Dedifferentiated amniotic fluid mesenchymal stem cell (primary cell): ENCODE data around the gene DCHS2.

Experiments used
- DNase-seq: peaks from one replicate; pipeline ENCODE4 v3.0.0-alpha.2; 2016; ENCODE audit errors: extremely low spot score

The DCHS2 gene

DNA sequence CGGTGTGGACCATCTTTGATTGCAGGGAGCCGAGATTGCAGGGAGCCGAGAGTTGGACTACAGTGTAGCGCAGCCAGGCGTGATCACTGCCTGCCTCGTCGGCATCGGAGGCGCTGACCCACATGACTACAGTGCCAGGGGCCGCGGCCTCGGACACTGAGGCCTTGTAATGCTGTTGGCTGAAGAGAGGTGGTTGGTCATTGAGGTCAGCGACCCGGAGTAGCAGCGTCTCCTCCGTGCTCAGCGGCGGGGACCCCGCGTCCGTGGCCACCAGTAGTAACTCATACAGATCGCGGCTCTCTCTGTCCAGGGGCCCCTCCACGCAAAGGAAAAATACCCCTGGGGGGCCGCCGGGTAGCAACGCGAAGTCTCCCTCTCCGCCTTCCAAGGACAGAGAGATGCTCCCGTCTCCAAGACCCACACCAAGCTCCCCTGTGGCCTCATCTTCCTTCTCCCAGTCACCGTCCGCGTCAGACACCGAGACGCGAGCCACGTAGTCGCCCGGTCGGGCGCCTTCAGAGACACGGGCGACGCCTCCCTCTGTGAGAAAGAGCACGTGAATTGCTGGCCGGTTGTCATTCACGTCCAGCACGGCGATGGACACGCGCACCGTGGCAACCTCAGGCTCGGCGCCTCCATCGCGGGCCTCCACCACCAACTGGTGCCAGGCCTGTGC lies 1.9 kb downstream of the DCHS2 start:
- no peak for DNase-seq

DNA sequence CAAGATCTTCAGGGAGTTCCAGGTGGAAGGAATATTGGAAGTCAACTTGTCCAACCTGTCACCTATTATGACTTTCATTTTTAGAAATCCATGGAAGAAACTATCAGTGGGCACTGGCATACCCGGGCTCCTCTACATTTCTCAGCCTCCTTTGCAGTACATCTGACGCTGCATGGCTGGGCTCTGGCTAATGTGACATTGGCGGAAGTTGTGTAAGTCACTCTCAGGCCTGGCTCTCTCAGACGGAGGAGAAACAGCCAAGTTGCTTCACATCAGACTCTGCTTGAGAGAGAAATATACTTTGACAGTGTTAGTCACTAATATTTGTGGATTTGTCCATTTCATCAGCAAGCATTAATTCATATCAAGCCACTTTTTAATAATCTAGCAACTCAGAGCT lies 4.5 kb downstream of the DCHS2 start:
- no peak for DNase-seq

DNA sequence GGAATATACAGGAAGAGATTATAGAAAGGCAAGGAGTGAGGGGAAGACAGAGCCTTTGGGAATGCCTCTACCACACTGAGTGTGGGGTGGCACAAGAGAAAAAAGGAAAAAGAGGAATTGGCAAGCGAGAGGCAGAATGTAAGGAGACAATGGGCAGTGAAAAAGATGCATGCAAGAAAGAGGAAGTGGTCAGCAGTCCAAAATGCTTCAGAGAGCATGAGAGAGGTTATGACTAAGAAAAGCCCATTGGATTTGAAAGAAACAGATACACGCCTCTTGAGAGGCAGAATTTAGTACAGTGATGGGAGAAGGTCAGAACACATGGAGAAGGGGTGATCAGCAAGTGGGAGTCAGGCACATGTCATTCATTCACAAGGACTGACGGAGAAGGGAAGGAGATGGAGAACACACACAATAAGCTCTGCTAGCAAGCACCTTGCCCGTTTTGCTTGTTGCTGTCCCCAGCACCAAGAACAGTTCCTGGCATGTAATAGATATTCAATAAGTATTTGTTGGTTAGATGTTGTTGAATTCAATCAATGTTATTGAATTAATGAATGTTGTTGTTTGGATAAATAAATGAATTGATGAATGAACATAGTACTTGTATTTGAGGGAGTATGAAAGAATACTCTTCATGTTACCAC lies 6.3 kb downstream of the DCHS2 start:
- no peak for DNase-seq

DNA sequence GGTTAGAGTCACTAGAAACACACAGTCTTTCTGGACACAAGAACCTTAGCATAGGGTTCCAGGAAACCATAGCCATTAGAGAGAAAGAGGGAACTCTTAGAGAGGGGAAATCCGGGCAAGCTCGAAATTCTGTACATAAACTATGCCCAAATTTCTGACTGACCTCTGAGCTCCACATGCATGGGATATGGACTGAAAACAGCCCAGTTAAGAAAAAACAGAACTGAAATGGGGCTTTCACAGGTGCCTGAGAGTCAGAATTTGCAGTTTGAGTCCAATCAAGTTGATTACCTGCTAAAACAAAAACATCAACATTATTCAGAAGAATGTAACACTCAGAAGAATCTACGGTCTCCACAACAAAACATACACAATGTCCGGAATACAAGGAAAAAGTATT lies 13.1 kb downstream of the DCHS2 start:
- no peak for DNase-seq

DNA sequence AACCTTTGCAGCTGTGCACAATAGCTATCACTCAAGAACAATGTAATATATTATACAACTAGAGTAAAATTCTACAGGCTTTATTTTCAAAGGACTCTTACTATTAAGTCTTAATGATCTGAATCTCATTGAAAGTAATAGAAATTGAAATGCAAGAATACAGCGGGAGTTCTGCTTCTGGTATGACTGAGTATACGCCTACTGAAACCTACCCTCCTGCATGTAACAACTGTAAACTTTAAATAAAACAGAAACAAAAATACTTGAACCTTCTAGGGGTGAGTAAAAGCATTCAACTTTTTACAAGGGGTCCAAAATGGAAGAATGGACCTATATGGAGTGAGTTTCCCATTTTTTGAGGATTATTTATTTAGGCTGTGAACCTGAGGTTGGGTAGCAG lies 13.5 kb downstream of the DCHS2 start:
- DNase-seq = no peak

DNA sequence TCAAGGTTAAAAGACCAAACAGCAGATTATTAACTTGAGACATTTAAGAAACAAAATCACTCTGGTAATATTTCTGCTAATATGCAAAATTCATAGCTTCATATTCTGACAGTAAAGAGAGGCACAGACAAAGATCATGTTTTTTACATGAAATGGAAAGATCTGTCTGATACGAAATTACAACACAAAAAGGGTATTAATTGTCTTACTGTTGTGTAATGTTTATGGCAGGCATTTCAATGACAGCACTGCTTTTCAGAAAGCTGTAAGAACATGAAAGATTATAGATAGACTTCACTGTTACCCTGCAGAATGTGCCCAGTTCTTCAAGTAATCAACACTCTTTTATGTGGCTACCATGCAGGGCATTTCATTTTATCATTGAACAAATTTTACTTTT lies 15.4 kb downstream of the DCHS2 start:
- no peak for DNase-seq

DNA sequence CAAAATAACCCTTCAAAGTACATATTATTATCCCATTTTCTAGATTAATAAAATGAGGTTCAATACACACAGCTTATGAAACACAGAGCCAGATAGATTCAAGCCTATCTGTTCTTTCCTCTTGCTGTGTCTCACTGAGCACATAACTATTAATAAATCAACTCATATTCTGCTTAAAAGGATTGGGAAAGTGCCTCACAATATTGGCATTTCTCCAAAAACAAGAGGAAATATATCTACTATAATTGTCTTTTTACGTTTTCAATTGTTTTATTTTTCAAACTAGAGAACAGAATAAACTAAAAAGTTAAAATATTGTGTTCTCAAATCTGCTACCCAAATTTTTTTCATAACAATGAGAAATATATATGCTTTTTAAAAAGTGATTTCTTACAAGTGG lies 15.8 kb downstream of the DCHS2 start:
- no peak for DNase-seq

DNA sequence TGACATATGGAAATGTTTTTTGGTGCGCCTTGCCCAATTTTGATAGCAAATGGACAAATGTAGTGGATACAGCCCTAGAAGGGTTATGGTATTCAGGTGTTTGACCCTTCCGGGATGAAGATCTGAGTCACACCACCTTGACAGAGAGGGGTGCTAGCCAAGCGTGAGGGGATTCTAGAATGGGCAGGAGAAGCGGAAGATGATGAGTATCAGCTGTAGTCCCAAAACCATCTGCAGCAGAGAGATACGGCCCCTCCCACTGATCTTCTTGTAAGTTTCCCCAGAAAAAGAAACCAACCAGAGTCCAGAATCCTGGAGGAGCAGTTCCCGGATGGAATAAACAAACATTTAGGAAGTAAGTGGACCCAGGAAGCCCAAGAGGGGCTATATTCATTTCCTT lies 18.1 kb downstream of the DCHS2 start:
- no peak for DNase-seq

DNA sequence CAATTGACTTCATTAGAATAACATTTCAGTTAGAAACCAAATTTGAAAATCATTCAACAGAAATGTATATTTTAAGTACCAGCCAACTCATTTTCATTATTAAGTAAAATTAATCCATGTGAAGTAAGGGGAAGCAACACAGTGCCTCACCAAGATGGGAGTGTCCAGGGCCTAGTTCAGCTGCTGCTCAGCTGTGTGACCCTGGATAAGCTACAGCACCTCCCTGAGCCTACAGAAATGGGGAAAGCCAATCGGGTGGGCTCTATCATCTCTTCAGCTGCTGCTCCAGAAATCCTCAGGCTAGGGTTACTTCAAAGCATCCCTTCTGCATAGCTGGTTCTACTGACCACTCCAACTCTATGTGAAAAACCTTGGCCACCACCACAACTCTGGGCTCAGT lies 18.7 kb downstream of the DCHS2 start:
- no peak for DNase-seq

DNA sequence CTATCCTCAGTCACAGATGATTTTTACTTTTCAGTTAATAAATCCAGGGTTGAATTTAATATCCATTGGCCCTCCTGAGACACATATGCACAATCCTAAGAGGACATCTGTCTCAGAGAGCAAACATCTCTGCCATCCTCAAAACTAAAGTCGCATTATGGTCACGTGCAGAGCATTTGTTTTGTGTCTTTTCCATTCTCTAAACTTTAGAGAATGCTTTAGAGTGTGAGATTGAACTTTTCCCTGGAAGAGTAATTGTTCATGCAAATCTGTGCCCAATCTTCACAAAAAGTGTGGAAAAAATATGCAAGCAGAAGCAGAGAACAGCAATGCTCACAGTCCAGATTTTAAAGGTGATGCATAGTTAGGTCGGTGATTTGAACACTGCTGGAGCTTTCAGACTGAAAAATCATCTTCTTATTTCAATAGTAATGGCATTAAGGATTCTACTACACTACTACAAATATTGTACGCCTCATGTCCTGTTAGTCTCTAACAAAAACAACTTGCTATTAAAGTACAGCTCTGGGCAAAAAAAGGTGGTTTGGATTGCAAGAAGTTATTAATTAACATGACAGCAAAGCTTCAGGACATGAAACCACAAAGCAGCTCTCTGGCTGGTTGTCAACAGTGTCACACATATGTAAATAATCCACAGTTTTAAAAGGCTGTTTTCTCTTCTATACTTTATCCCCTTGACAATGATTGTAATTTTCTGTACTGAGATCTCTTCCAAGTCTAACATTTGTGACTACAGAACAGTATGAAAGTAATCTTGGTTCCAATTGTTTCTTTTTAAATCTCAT lies 19.9 kb downstream of the DCHS2 start:
- no peak for DNase-seq

DNA sequence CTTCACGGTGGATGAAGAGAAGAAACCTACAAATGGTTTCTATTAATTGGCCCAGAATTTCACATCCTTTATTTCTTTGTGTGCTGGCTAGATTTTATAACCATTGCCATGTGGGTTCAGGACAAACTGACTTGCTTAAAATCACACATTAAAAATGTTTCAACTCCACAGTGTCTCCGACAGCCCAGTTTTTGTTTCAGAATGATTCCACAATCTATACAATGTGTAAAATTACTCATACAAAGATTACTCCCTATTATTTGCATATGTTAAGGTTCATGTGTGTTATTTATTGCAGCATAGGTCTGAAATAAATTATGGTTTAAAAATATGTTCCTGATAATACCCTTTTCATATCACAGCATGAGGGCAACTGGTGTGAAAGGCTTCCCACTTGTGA lies 20.6 kb downstream of the DCHS2 start:
- no peak for DNase-seq

DNA sequence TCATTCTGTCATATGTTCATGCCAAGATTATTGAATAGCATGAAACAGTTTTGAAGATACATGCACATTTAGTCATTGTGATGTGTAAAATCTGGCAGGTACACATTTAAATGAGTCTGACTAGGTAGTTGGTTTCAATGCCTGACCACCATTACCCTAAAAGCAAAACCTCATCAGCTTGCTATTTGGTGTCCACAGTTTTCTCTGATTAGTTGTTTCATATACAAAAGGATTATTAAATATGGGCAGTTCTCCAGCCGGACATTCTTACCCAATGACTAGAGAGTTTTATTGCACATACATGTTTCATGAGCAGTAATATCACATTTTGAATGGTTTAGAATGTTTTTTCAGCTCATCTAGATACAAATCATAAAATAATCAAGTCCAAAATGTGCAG lies 23.7 kb downstream of the DCHS2 start:
- DNase-seq = no peak

DNA sequence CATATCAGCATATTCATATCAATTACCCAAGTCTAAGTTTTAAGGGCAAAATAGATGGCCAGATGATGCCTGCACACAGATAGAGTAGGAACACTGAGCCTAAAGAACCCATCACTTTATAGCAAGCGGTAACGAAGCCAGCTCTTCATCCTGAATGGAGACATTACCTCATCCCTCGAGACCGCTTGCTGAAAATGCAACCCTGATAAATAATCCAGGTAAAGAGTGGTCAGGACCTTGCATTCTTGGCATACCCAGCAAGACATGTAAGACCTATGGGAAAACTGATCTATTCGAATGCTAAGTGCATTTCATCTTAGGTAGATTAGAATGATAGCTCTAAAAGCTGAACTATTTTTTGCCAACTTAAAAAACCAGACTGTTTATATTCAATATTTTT lies 25.3 kb downstream of the DCHS2 start:
- DNase-seq = no peak

DNA sequence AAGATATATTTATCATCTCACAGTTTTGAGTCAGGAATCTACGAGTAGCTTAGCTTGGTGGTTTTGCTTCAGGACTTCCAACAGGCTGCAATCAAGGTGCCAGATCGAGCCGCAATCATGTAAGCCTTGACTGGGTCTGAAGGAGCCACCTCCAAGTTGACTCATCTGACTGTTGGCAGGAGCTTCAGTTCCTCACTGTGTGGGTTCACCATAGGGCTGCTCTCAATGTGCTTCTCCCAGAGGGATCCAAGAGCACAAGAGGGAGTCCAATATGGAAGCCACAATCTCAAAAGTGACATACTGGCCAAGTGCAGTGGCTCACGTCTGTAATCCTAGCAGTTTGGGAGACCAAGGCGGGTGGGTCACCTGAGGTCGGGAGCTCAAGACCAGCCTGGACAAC lies 26.5 kb downstream of the DCHS2 start:
- DNase-seq = no peak

DNA sequence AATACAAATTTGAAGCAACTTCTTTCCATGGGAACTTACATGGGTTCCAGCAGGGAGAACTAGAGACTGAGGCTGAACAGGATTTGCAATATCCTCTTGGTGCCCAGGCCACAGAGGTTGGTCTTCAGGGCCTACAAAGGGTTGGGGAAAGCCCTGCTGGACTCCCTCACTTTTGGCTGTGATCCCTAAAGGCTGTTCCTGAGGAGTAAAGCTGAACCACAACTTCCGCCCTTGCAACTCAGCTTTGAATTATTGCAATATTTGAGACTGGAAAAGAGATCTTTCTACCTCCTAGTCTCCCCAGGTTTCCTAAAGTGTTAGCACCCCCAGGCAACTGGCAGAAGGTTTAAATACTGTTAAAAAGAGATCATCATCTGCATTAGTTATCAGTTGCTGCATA lies 26.9 kb downstream of the DCHS2 start:
- DNase-seq = no peak

DNA sequence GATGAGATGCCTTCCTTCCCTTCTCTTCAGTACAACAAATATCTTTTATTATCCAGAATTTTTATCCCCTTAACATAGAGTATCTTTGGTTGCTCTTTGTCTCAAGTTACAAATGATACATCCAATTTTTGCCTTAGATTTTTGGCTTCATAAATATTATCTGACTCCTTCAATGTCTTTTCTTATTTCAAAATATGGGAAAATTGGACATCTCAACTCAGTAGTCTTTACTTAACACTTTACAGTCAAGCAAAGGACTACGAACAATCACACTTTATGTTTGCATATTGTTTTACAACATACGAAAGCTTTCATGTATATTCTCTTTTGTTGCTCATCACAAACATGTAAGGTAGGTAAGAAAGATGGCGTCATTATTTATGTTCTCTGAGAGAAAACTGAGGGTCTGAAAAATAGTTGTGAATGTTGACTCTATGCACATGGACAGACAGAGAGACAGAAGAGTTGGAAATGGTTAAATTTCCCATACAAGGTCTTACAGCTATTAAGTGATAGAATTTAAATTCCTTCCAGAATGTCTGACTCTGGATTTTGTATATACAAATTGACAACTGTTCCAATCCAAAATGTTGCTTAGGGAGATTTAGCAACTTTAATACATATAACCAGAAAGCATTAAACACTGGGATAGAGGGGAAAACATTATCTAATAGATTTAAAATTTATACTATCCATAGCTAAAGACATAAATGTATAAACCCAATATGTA lies 29.4 kb downstream of the DCHS2 start:
- no peak for DNase-seq

DNA sequence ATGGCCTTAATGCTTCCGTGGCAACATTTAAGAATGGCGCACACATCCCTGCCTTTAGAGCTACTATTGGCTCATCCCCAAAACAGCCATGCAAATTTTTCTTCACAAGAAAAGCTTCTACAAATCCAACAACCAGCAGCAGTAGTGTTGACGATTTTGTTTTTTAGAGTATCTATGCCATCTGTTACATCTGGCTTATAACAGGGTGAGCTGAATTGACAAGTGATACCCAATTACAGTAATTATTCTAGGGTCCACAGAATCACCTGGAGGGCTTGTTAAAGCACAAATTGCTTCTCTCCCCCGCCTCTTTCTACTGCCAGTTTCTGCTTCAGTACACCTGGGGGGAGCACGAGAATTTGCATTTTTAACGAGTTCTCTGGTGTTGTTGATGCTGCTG lies 34.1 kb downstream of the DCHS2 start:
- no peak for DNase-seq

DNA sequence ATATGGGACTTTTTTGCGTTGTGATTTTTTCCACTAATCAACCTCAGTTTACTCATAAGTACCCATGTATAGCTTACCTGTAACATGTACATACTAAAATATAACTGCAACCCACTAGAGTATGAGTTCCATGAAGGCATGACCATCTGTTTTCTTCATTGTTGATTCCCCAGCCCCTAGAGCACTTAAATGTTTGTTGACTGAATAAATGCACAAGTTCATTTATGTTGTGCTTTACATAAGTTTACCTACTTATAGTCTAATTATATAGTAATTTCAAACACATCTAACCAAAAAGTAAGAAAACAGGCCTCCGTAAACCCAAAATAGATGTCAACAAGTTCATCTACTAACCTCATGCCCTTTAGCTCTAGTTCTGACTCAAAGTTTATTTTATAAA lies 34.7 kb downstream of the DCHS2 start:
- no peak for DNase-seq

DNA sequence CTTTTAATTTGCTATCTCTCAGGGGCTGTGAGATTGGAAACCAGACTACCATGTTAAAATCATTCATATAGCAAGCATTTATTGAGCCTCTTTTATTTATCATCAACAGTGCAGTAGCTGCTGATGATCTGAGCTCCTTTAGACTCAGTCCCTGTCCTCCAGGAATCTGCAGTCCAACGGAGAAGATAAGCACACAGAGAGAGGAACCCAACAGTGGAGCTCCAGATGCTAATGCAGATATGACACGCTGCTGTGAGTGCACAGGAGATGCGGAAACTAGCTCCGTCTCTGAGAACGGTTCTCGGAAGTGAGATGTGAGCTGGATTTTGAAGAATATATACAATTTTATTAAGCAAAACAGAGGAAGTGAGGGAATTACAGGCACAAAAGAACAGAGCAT lies 35.4 kb downstream of the DCHS2 start:
- DNase-seq = no peak

DNA sequence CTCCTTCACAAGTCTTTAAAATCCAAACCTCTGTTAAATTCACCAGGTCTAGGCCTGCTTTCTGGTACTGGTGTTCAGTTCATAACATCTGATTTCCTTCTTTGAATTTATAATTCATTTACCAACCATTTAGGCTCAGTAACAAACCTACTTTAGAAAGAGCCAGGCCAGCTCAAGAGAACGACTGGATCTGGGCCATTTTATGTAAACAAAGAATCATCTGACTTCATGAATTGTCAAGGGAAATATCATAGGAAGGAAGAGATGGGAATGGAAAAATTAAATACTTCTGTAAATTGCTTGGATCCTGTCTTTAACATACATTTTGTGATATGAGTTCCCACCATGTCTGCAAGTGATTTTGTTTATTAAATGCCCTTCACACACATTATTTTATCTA lies 36.5 kb downstream of the DCHS2 start:
- DNase-seq = no peak

DNA sequence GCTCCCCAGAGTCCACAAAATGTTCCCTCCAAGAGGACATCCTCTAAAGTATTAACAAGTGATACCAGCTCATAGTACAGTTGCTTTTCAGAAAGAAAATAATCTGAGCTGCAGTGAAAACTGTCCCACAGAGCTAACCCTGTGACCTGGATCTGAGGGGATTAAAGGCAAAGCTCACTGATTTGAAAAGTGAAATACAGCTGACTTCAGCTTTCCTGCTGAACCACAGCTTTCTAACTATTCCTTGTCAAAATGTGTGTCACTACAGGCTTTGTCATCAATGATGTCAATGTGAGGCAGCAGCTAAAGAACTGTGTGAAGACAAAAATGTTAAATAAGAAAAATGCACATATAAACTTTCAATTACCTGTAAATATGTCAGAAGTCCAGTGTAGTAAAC lies 36.9 kb downstream of the DCHS2 start:
- DNase-seq = no peak

DNA sequence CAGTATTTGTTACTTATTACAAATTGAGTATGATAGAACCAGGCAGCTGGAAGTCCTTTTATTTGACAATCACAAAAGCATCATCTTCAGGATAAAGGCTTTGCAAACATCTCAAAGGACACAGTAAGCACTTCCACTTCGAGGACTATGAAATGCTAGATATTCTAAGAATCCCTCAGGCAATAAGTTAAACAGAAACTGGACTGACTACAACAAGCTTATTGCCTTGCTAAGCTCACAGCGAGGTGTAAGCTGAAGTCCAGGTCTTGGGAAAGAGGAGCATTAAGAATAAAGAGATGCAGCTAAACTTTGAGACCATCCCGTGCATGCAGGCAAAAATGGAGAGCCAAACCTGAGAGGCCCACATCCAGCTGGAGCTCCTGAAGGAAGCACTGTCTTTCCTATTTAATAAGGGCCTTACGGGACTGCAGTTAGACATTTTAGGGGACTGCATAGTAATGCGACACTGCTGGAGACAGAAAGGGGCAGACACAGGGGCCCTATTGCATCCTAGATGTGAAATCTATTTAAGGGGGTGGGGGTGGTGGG lies 38.7 kb downstream of the DCHS2 start:
- DNase-seq = no peak
